D341Med (cell line): ENCODE measurements around the gene DOHH.
"Not testable (repeated sequence)": the region's sequence is repeated elsewhere in the genome, so short reads cannot be mapped to it uniquely, and the experiment has no call there.

Experiments used
- DNase-seq: peaks from one replicate; pipeline ENCODE4 v3.0.0; 2012; ENCODE audit warnings: low spot score

DOHH gene

DNA sequence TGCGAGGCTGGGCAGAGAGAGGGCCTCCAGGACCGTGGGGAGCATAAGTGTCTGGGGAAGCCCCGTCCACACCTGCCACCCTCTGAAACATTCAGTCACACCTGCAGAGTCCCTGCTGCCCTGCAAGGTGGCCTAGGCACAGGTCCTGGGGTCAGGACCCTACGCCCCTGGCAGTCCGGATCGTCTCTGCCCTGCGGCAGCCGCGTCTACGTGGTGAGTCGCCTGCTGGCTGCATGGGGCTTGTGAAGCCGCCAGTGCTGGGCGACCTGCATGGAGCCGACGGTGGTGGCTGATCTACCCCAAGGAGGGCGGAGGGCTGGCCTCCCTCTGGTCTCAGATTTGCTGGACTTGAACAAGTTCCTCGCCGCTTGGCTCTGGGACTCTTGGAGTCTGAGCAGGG, 18.7 kb upstream of the DOHH start:
- no peak for DNase-seq

DNA sequence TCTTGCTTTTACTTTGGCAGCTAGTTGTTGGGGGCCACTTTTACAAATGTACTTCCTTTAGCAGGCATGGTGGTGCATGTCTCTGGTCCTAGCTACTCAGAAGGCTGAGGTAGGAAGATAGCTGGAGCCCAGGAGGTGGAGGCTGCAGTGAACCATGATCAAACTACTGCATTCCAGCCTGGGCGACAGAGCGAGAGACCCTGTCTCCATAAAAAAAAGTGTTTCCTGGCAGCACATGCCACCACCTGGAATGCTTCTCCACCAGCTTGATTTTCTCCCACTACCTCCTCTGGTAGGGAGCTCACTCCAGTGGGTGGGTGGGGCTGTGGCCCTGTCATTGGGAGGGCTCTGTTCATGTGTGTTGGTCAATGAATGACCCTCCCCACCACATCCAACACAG, 18.2 kb upstream of the DOHH start:
- DNase-seq: no peak

DNA sequence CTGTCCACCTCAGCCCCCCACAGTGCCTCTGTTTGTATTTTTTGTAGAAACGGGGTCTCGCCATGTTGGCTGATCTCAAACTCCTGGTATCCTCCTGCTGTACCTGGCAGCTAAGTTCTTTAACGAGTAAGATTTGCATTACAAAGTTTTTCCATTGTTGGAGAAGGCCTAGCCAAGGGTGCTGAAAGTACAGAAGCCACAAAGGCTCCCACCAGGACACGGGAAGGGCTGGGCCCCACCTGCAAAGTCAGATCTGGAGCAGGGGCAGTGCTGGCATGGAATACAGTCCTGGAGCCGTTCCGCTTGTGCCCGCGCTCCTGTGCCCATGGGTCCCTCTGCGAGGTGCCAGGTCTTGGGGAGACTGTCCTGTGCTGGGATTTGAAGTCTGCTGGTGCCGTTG, 17.8 kb upstream of the DOHH start:
- no peak for DNase-seq

DNA sequence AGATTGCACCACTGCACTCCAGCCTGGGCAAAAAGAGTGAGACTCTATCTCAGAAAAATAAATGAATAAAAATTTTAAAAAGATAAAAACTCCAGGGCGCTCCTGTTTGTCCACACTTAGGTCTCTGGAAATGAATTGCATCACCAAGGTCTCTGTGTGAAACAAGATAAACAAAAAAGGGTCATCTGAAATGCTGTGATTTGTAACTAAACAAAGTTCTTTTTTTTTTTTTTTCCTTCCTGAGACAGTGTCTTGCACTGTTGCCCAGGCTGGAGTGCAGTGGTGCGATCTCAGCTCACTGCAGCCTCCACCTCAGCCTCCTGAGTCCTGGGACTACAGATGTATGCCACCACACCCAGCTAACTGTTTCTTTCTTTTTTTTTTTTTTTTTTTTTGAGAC, 17.2 kb upstream of the DOHH start:
- no peak for DNase-seq

DNA sequence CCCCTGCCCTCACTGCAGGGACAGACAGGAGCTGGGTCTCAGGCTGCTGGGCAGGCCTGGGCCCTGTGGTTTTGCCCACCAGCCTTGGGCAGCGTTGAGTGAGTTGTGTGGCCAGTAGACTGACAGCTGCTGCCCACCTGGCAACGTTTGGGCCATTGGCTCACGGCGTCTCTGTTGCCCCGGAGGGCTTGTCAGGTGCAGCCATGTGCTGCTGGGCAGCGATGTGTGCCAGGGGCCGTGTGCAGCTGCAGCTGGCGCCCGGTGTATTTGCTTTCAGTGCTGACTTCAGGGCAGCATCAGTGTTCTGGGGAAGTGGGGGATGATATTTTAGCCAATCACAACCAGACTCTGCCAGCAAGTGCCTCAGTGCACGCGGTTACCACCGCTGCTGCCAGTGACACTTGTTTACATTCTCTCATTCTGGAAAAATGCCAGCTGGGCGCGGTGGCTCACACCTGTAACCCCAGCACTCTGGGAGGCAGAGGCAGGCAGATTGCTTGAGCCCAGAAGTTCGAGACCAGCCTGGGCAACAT, 16.3 kb upstream of the DOHH start:
- DNase-seq: no peak

DNA sequence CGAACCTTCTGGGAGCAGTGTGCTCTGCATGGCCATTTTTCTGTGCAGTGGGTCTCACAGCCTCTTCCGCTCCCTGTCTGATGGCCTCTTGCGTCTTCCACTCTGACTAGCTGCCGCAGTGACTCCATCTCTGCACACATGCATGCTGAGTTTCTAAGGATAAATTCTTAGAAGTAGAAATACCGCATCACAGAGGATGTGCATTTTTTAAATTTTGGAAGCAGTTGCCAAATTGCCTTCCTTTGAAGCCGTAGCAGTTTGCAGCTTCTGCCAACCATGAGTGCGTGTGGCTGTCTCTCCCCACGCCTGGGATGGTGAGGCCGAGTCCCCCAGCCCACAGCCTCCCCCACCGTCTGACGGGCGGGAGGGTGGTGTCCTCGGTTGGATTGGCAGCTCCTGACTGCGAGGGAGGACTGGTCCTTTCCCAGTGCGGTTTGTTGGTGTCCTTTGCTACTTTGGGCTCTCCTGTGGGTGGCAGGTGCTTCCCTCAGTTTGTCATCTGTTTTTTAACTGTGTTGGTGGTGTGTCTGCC, 15.5 kb upstream of the DOHH start:
- no peak for DNase-seq

DNA sequence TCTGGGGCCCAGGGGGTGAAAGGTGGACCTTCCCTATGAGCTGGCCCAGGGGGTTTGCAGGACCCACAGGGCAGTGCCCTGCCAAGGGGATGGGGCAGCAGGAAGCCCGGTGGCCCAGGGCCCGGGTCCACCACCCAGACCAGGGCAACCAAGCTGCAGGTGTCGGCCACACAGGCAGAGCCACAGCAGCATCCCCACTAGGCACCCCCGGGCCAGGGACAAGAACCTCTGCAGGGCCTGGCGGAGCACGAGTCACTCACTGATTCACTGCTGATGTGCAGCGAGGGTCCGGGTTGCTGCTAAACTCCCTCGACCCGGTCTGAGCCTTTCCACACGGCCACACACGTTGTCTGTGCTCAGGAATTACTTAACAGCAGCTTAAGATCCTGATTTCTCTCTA, 14.5 kb upstream of the DOHH start:
- no peak for DNase-seq

DNA sequence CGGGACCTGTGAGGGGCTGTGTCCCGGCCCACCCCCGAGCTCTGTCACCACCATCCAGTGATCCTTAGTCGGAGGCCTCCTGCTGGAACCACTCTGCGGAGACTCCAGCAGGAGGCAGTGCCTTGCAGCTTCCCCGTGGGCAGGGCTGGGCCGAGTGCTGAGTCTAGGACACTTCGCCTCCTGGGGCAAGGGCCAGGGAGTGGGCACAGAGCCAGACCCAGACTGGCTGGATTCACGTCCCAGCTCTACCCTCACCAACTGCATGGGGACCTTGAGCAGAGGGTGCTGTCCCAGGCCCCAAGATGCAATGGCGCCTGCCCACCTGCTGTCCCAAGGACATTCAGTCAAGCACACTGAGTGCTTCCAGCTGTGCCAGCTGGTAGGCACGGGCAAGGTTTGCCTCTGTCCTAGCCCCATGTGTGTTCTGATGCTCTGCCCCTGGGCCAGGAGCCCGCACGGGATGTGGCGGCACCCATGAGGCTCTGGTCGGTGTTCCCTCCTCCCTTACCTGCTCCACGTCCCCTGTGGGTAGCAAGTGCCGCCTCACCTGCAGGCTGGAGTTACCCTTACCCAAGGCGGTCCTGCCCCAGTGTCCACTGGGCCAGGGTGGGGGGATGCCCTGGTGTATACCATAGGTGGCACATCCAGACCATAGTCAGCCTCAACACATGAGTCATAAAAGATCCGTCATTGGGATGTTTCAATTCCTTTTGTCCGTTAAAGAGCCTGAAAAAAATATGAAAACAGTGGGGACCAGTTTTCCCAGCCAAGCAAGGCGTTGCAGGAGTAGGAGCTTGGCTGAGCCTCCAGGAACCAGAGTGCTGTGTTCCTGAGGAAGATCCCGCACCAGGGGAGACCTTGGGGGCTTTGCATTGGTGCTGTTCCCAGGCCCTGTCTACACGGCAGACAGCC, 13.0 kb upstream of the DOHH start:
- no peak for DNase-seq

DNA sequence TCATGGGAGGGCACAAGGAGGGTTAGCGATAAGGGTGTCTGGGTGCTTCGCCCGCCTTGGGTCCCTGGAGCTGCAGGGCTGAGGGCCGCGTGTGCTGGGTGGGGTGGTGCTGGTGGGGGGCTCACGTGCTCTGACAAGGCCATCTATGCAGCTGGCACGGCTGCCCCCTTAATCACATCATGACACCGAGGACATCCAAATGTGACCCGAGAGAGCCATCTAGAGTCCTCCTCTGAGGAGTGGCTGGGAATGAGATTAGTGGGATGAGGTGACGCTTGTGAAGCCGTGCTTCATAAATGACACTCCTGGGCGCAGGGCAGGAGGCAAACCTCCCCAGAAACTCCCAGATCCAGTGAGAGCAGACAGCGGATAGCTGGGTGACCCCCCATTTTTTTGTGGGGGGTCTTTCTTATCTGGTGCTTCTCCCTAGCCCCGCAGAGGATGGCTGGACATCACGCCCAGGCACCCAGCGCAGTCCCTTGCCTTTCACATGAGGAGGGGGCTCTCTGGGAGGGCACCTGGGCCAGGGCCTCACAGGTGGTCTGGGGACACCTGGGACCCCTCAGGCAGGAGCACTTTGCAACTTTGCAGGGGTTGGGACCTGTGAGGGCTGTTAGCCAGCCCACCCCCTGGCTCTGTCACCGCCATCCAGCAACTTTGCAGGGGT, 12.2 kb upstream of the DOHH start:
- DNase-seq: no peak

DNA sequence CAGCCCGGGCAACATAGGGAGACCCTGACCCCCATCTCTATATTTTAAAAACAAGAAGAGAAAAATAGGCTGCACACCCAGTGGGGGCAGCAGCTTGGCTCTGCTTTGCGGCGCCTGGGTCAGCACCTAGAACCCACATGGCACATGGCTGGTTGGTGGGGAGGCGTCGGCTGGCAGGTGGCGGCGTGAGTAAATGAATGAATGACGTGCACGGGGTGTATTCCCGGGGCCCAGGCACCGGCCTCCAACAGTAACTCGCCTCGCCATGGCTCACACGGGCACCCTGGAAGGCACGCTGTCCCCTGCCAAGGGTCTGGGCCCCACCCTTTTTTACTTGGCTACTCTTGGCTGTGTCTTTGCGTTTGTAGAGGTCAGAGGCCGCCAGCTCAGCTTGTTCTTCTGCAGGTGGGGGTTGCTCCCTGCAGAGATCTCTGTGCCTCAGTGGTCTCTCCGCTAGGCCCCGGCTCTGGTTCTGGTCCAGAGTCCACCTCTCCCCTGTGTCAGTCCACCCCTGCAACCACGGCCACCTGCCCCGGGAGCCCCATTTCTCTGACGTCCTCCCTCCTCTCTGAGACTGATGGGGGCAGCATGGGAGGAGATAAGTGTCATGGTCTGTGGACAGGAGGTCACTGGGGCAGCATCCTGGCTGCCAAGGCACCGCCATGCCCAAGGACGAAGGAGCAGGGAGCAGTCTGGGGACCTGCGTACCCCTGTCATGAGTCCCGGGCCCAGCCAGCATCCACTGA, 11.2 kb upstream of the DOHH start:
- DNase-seq: no peak

DNA sequence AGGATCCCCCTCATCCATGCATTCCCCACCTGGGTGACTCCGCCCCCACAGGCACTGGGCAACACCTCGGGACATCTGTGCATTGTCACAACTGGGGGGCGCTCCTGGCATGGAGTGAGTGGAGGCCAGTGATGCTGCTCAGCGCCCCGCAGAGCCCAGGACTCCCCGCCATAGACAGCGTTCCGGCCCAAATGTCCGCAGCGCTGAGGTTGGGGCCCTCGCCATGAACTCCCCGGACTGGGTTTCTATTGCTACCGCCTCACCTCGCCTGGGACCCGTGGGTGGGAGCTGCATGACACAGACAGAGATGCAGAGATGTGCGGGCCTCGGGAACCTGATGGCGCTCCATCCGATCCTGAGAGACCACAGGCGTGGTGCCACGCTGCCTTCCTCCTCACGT, 10.3 kb upstream of the DOHH start:
- no peak for DNase-seq

DNA sequence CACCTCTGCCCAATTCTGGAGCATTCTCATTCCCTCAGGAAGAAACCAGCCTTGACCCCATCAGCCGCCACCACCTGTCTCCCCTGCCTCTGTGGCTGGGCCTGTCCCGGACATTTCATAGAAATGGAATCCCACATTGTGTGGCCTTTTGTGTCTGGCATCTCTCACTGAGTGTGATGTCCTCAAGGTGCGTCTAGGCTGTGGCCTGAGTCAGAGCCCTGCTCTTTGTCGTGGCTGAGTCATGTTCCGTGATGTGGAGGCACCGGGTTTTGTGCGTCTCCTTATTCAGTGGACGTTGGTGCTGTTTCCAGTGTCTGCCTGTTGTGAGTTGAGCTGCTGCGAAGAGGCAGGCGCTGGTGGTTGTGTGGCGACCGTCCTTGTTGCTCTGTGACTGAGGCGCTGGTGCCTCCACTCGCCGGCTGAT, 9.1 kb upstream of the DOHH start:
- DNase-seq: no peak

DNA sequence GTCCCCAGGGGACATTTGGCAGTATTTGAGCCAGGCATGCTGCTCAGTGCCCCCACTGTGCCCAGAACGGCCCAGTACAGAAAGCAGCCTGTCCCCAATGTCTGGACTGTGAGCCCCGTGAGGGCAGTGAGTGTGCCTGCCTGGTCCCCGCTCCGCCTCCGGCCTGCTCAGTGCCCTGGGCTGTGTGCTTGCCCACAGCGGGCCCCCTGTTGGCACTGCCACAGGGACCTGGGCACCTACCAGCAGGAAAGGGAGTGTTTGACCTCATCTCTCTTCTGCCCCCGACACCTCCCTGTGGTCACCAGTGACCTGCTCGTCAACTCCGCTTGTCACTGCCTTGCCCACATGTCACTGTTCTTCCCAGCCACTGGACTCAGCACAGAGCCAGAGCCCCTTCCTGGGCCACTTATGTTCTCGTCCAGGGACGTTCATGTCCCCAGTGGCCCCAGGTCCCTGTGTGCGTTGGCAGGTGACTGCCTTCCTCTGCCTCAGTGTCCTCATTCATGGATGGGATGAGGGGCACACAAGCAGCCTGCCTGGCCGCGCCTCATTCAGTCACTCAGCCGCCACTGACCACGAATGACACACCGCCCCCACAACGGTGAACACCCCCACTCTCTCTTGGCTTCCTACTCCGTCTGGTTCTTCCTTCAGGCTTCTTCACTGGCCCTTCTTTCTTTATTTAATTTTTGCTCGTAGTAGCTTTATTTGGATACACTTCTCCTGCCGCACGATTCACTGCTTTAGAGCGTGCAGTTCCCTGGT, 8.5 kb upstream of the DOHH start:
- no peak for DNase-seq

DNA sequence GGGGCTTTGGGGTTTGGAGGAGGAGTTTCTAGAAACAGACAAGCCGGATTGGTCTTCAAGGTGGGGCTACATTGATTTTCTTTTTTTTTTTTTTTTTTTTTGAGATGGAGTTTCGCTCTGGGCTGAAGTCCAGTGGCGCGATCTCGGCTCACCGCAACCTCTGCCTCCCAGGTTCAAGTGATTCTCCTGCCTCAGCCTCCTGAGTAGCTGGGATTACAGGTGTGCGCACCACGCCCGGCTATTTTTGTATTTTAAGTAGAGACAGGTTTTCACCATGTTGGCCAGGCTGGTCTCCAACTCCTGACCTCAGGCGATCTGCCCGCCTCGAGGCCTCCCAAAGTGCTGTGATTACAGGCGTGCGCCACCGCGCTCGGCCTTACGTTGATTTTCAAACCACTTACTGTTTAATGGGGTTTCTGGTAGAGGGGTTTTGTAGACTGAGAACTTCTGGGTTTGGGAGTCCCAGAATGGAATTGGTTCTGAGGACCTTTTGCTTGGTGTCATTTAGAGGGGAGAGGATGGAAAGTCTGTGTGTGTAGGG, 7.7 kb upstream of the DOHH start:
- DNase-seq: not testable (repeated sequence)

DNA sequence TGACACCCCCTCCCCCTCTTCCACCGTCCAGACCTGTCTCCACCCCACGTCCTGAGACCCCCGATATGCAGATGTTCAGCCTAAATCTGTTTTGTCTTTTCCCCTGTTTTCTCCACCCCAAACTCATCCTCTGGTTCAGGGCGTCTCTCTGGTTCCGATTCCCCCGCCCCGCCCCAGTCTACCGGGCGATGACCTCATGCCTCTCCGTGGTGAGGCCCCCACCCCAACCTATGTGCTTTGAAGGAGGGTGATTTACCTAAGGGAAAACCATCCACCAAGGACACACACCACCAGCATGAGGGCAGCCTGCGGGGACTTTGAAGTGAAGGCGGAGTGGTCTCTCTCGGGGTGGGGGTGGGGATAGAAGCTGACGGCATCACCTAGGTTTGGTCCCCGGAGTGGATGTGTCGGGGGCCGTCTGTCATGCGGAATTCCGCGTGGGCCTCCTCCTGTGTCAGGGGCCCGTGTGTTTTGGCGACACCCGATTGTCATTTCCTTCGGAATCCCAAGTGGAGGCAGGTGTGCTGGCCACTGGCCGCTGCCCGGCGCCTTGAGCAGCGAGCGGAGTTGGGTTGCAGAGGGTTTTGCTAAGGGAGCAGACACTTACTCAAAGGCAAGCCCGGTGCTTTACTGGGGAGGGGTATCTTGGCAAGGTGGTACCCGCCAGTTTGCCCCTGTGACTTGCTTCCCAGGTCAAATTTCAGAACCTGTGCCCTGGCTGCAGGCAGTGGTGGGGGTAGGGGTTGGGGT, 7.1 kb upstream of the DOHH start:
- DNase-seq: no peak

DNA sequence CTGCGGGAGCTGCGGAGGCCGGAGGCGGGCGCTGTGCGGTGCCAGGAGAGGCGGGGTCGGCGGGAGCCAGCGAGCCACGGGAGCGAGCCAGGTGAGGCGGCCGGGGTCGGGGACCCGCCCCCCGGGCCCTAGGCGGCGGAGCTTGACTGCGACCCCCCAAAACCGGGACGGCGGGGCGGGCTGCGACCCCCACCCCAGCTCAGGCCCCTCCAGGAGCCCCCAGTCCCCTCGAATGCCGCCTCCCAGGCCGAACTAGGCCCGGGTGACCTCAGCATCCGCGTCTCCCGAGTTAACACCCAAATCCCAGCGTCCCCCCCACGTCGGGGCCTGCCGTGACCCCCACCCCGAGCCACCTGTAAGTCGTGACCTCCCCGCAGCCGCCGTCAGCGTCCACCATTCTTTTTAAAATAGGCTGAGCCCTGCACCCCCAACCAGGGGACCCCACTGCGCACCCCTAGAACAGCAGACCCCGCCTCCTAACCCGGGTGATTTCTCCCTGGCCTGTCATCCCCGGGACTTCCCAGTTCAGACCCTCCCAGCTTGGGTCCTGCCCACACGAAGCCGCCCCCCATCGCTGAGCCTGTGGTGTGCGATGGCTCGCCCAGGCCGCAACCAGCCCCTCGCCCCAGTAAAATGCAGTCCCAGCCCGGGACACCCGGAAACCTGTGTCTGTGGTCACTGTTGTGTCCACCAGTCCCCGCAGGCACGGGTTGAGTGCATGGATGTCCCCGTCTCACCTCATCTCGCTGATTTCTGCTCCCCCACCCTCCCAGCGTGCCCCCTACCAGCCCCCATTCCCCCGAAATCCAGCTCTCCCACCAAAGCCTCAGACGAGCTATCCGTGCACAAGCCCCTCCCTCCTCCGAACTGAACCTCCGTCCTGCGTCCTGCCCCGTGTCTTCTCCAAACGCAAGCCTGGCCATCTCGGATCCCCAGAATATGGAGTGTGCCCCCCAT, 6.2 kb upstream of the DOHH start:
- DNase-seq: no peak

DNA sequence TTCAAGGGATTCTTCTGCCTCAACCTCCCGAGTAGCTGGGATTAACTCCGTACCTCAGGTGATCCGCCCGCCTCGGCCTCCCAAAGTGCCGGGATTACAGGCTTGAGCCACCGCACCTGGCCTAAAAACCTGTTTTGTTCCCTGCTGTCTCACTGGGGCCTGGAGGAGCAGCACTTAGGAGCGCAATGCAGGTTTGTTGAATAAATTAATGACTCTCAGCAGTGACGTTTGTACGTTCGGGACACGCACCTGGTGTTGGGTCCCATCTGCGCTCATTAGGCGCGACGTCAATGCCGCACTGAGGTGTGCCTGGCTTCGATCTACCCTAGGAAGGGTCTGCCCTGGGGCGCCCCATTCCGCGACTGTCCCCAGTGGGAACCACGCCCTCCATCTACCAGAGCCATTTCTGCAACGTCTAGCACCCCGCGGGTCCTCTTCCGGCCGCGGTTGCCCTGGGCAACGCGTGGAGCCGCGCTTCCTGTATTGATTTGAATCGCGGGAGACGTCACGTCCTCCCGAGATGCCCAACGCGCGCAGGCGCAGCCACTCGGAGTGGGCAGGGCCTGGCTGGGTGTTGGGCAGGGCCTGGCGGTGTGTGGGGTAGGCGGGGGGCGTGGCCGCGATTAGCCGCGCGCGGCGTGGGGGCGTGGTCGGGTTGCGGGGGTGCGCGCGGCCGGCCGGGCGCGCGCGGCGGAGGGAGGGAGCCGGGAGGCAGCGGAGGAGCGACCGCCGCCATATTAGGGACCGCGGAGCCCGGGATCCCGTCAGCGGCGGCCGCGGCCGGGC, 5.3 kb upstream of the DOHH start, which contains the start of gene FZR1:
Gene FZR1, plus strand, starts transcription at position 714 of the 786 bp plus-strand sequence. CDS start 16,679 bp downstream, outside the sequence.
- DNase-seq: peak; percentile 100

DNA sequence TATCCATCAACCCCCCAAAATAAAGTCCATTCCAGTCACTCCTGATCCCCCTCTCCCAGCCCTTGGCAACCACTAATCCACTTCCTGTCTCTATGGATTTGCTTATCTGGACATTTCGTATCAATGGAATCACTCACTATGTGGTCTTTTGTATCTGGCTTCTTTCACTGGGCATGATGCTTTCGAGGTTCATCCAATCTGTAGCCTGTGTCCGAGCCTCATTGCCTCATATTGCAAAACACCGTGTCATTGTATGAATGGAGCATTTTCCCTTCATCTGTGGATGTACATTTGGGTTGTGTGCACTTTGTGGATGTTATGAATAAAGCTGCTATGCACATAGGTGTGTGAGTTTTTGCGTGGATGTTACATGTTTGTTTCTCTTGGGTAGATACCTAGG, 4.3 kb upstream of the DOHH start:
- DNase-seq: no peak
